GM19395 (cell line): ENCODE data around the gene POLR2M.

Experiments
- ATAC-seq: cut with Tn5 transposase; IDR thresholded peaks from one replicate; pipeline ENCODE4 v1.9.1; 2021; ENCODE audit warnings: mild to moderate bottlenecking, moderate library complexity; ENCODE audit not compliant: unreplicated experiment

POLR2M gene

GRCh38 chr15:57706405-57707209 lies at the start of gene POLR2M:
Gene POLR2M (plus strand): TSS chr15:57706714. CDS start chr15:57706843, 129 bp downstream.
- peak; percentile 96 for ATAC-seq

- no peak for ATAC-seq
These were observed 48.9 kb upstream of the POLR2M start for GRCh38 chr15:57657619-57658018.

- ATAC-seq, result no peak
These were observed 44.3 kb upstream of the POLR2M start for GRCh38 chr15:57662091-57662744.

GRCh38 chr15:57662802-57663201 lies 43.7 kb upstream of the POLR2M start:
- no peak for ATAC-seq

GRCh38 chr15:57663262-57663661 lies 43.3 kb upstream of the POLR2M start:
- no peak for ATAC-seq

- ATAC-seq, result no peak
These were observed 41.3 kb upstream of the POLR2M start for GRCh38 chr15:57665194-57665593.

- no peak for ATAC-seq
These were observed 40.6 kb upstream of the POLR2M start for GRCh38 chr15:57665939-57666338.

GRCh38 chr15:57667171-57667849 lies 39.2 kb upstream of the POLR2M start:
- no peak for ATAC-seq

GRCh38 chr15:57668016-57668415 lies 38.5 kb upstream of the POLR2M start:
- no peak for ATAC-seq

- no peak for ATAC-seq
These were observed 34.9 kb upstream of the POLR2M start for GRCh38 chr15:57671636-57672035.

- ATAC-seq, result no peak
These were observed 30.9 kb upstream of the POLR2M start for GRCh38 chr15:57675481-57676181.

GRCh38 chr15:57676585-57676984 lies 29.9 kb upstream of the POLR2M start:
- ATAC-seq, result no peak

- no peak for ATAC-seq
These were observed 29.3 kb upstream of the POLR2M start for GRCh38 chr15:57677204-57677603.

GRCh38 chr15:57680021-57680420 lies 26.5 kb upstream of the POLR2M start:
- no peak for ATAC-seq

- no peak for ATAC-seq
These were observed 25.5 kb upstream of the POLR2M start for GRCh38 chr15:57681011-57681410.

GRCh38 chr15:57683481-57683880 lies 23.0 kb upstream of the POLR2M start:
- no peak for ATAC-seq

- ATAC-seq, result no peak
These were observed 21.9 kb upstream of the POLR2M start for GRCh38 chr15:57684491-57685151.

- ATAC-seq, result no peak
These were observed 21.0 kb upstream of the POLR2M start for GRCh38 chr15:57685306-57686095.

GRCh38 chr15:57686657-57687056 lies 19.9 kb upstream of the POLR2M start:
- no peak for ATAC-seq
